ENCODE data around the gene BLOC1S4. TPM values are rescaled to one million over a fixed set of nuclear protein-coding genes. Genes with fewer than 3 reads are reported as not detected.

Gene BLOC1S4
- total RNA-seq, 1 experiment from 2014 or later: 14.9 TPM

GRCh38 chr4:6689506-6689960 is 26.4 kb upstream of the BLOC1S4 start:
- peak; percentile 53 for DNase-seq
- peak overlapping the region; percentile 27 for H3K18ac ChIP-seq (ENCODE audit: insufficient read length, low read depth, low read length)
- no peak overlapping the region for H3T11ph ChIP-seq (ENCODE audit: low read length)
- no peaks in the 10 kb centered on the region for H3K27me3 ChIP-seq (ENCODE audit: insufficient read depth, low read length)
- H2BK15ac ChIP-seq (ENCODE audit: low read depth, low read length): no peak overlapping the region
- TF ChIP-seq, protein P1, sequence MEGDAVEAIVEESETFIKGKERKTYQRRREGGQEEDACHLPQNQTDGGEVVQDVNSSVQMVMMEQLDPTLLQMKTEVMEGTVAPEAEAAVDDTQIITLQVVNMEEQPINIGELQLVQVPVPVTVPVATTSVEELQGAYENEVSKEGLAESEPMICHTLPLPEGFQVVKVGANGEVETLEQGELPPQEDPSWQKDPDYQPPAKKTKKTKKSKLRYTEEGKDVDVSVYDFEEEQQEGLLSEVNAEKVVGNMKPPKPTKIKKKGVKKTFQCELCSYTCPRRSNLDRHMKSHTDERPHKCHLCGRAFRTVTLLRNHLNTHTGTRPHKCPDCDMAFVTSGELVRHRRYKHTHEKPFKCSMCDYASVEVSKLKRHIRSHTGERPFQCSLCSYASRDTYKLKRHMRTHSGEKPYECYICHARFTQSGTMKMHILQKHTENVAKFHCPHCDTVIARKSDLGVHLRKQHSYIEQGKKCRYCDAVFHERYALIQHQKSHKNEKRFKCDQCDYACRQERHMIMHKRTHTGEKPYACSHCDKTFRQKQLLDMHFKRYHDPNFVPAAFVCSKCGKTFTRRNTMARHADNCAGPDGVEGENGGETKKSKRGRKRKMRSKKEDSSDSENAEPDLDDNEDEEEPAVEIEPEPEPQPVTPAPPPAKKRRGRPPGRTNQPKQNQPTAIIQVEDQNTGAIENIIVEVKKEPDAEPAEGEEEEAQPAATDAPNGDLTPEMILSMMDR (conservative IDR thresholded peaks at IDR 0.05): no peak
- peaks cover 14 to 32% of the 10 kb centered on the region in 2 experiments for H3K4me1 Mint-ChIP-seq
- no peak overlapping the region for H4K5ac ChIP-seq (ENCODE audit: insufficient read length, low read depth, low read length)
- no peak overlapping the region for H4K8ac ChIP-seq (replicated peaks; ENCODE audit: insufficient read length, low read depth, low read length)
- H3K36me3 Mint-ChIP-seq (ENCODE audit: insufficient read depth in 1 of 3, low read depth in 3 of 3): peaks cover 0 to 15% (median 6%) of the 10 kb centered on the region in 3 experiments; a peak in 6 of 7 replicates
- H3K23me2 ChIP-seq (ENCODE audit: insufficient read length, low read depth, low read length, poor library complexity, severe bottlenecking): no peaks in the 10 kb centered on the region
- H3K79me2 ChIP-seq (ENCODE audit: insufficient read depth, low read length): no peaks in the 10 kb centered on the region
- no peaks in the 10 kb centered on the region for H4K20me1 ChIP-seq (ENCODE audit: control insufficient read depth, insufficient read depth, insufficient read length)
- H3K4me2 ChIP-seq (ENCODE audit: insufficient read depth, insufficient read length, low read length): no peak overlapping the region
- no CpG with 5 or more reads among the region's 15 CpGs for WGBS (ENCODE audit: extremely low coverage, insufficient read length, low lambda C conversion rate)
- H2BK5ac ChIP-seq (ENCODE audit: insufficient read length, low read length): no peak overlapping the region
- no peak overlapping the region; the same call in 1 of the 2 replicates for H3K4ac ChIP-seq (ENCODE audit: low read depth, low read length)
- H3K4me3 Mint-ChIP-seq: no peak overlapping the region; a peak in 1 of 5 replicates
- no peak overlapping the region for H3K14ac ChIP-seq (ENCODE audit: insufficient read depth, low read length)
- H3K79me1 ChIP-seq (ENCODE audit: insufficient read depth, low read depth, low read length, poor library complexity, severe bottlenecking): no peaks in the 10 kb centered on the region
- H3K9ac ChIP-seq (ENCODE audit: extremely low read depth, insufficient read length, low read length): no peak overlapping the region
- no peaks in the 10 kb centered on the region for H3K9me3 ChIP-seq (ENCODE audit: control insufficient read depth, low read depth, low read length)
- H3K23ac ChIP-seq (ENCODE audit: insufficient read length, low read depth, low read length): no peak overlapping the region
- H3K27ac ChIP-seq (ENCODE audit: insufficient read length, low read depth, low read length): no peak overlapping the region
- no peak overlapping the region for H2BK120ac ChIP-seq (ENCODE audit: low read depth, low read length, poor library complexity, severe bottlenecking)
- H3K27ac Mint-ChIP-seq: no peak overlapping the region; a peak in 1 of 7 replicates
- no peak overlapping the region for H2AK5ac ChIP-seq (ENCODE audit: insufficient read length, low read length)
- H3K4me1 ChIP-seq (ENCODE audit: insufficient read depth, low read length): no peaks in the 10 kb centered on the region; the same call in 1 of the 2 replicates
- peaks cover 14 to 15% of the 10 kb centered on the region in 2 experiments for H3K9me3 Mint-ChIP-seq
- no peak overlapping the region for H4K91ac ChIP-seq (ENCODE audit: insufficient read length, low read depth, low read length)
- no peak overlapping the region for H3K56ac ChIP-seq (ENCODE audit: insufficient read length, low read depth, low read length)
- no peak overlapping the region for H2AFZ ChIP-seq (ENCODE audit: low read length)
- H2BK12ac ChIP-seq (ENCODE audit: insufficient read length, low read depth, low read length): no peak overlapping the region
- H2BK20ac ChIP-seq (ENCODE audit: low read depth, low read length, poor library complexity, severe bottlenecking): no peak overlapping the region
- peaks cover 24% of the 10 kb centered on the region for H3K27me3 Mint-ChIP-seq (ENCODE audit: low read depth)
